Measurements from ENCODE around the gene KDM5A.
A peak's percentile ranks its signal among the peaks of the same experiment; 100 is the strongest.
"Not testable (repeated sequence)": the region's sequence is repeated elsewhere in the genome, so short reads cannot be mapped to it uniquely, and the experiment has no call there.

KDM5A gene

DNA sequence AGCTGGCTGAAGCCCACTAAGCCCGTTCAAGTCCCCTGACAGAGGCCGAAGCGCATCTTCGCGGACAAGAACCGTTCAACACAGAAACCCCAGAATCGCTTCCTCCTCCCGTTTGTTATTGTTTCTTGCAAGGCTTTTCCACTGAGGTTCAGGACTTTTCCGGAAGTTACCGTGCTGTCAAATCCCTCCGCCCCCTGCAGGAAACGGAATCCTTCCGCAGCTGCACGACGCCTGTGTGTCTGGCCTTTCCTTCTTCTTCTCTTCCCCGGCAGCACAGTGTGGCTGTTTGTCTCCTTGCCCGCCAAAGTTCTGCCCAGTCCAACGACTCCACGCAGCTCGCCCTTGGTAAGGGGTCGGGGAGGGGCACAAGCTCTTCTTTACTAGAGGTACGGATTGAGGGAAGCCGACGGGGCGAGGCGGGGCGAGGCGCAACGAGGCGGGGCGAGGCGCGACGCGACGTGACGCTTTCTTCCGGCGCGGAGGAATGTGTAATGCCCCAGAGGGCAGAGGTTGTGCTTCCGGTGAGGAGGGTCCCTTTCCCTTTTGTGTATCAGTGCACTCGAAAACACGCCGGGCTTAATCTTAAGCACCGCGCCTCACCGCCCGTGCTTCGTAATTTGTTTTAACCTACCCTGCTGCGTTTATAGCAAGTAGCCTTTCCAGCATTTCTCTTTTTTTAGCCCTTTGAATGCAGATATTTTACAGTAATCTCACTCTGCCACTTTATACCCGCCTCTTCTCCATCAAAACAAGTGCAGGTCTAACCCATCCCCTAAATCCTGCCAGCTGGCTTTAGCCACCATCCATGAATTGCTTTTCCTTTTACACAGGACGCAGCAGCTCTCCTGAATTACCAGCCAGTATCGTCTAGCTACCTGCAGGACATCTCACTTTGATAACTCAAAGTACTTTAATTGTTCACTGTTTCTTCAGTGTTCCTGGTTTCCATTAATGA, at the start of gene KDM5A:
Gene KDM5A (minus strand): TSS at position 179 of the 955 bp plus-strand sequence. CDS start 229 bp downstream, outside the sequence.
- peak within 1 kb of the TSS; percentile 97 for H3K4me3 ChIP-seq (ENCODE audit: low read depth, low read length)
- H3K9me3 ChIP-seq (ENCODE audit: control insufficient read depth, insufficient read depth, low read length) = no peaks in the 10 kb centered on the region
- no peaks in the 10 kb centered on the region for H3K27me3 ChIP-seq (ENCODE audit: control insufficient read depth, insufficient read depth, low read length)
- H3K27ac ChIP-seq (ENCODE audit: low read depth, low read length) = peak within 1 kb of the TSS; percentile 98
- H3K36me3 ChIP-seq (ENCODE audit: control insufficient read depth, insufficient read depth, low read length) = peaks cover 10% of the 10 kb centered on the region
- peaks cover 8% of the 10 kb centered on the region; the same call in 1 of the 2 replicates for H3K4me1 ChIP-seq (ENCODE audit: control insufficient read depth, insufficient read depth, low read length)
- H3K9ac ChIP-seq (ENCODE audit: low read depth, low read length) = peak within 1 kb of the TSS; percentile 93

DNA sequence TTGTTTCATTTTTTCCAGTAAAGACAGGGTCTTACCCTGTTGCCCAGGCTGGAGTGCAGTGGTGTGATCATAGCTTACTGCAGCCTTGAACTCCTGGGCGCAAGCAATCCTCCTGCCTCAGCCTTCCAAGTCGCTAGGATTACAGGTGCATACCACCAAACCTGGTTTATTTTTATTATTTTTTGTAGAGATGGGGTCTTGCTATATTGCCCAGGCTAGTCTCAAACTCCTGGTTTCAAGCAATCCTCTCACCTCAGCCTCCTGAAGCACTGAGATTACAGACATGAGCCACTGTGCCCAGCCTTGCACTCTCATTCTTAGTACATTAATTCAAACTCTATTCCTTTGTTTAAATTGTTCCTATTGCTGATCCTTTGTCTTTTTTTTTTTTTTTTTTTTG, 46.6 kb upstream of the KDM5A start:
- H3K36me3 ChIP-seq (ENCODE audit: control insufficient read depth, insufficient read depth, low read length) = peaks cover 87% of the 10 kb centered on the region
- not testable (repeated sequence) for H3K27ac ChIP-seq (ENCODE audit: low read depth, low read length); H3K9me3 ChIP-seq (ENCODE audit: control insufficient read depth, insufficient read depth, low read length); H3K9ac ChIP-seq (ENCODE audit: low read depth, low read length); H3K27me3 ChIP-seq (ENCODE audit: control insufficient read depth, insufficient read depth, low read length); H3K4me1 ChIP-seq (ENCODE audit: control insufficient read depth, insufficient read depth, low read length); H3K4me3 ChIP-seq (ENCODE audit: low read depth, low read length)

DNA sequence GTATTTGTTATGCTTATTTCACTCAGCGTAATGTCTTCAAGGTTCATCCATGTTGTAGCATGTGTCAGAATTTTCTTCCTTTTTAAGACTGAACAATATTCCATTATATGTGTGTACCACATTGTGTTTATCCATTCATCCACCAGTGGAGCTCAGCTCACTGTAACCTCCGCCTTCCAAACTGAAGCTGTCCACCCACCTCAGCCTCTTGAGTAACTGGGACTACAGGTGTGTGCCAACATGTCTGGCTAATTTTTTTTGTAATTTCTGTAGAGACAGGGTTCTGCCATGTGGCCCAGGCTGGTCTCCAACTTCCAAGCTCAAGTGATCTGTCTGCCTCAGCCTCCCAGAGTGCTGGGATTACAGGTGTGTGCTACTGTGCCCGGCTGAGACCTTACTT, 33.4 kb upstream of the KDM5A start:
- H3K27me3 ChIP-seq (ENCODE audit: control insufficient read depth, insufficient read depth, low read length) = no peaks in the 10 kb centered on the region
- H3K9me3 ChIP-seq (ENCODE audit: control insufficient read depth, insufficient read depth, low read length) = no peaks in the 10 kb centered on the region
- H3K4me3 ChIP-seq (ENCODE audit: low read depth, low read length) = no peak overlapping the region
- H3K4me1 ChIP-seq (ENCODE audit: control insufficient read depth, insufficient read depth, low read length) = no peaks in the 10 kb centered on the region
- peaks cover 64% of the 10 kb centered on the region for H3K36me3 ChIP-seq (ENCODE audit: control insufficient read depth, insufficient read depth, low read length)
- no peak overlapping the region for H3K9ac ChIP-seq (ENCODE audit: low read depth, low read length)
- no peak overlapping the region for H3K27ac ChIP-seq (ENCODE audit: low read depth, low read length)

DNA sequence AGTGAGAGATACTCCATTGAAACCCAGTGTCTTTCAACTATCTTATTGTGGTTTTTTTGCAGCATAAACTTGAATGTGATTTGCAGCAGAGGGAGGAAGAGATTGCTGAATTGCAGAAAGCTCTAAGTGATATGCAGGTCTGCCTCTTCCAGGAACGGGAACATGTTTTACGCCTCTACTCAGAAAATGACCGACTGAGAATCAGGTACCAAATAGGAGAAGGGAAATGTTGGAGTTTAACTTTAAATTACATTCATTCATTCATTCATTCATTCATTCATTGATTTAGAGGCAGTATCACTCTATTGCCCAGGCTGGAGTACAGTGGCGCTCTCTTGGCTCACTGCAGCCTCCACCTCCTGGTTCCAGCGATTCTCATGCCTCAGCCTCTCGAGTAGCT, 29.3 kb upstream of the KDM5A start:
- Histone ChIP-seq H3K9me3 (ENCODE audit: control insufficient read depth, insufficient read depth, low read length) (no peaks in the 10 kb centered on the region), H3K27me3 (ENCODE audit: control insufficient read depth, insufficient read depth, low read length) (no peaks in the 10 kb centered on the region), H3K9ac (ENCODE audit: low read depth, low read length) (no peak overlapping the region), H3K4me1 (ENCODE audit: control insufficient read depth, insufficient read depth, low read length) (no peaks in the 10 kb centered on the region), H3K36me3 (ENCODE audit: control insufficient read depth, insufficient read depth, low read length) (peaks cover 59% of the 10 kb centered on the region), H3K4me3 (ENCODE audit: low read depth, low read length) (no peak overlapping the region), H3K27ac (ENCODE audit: low read depth, low read length) (no peak overlapping the region)

DNA sequence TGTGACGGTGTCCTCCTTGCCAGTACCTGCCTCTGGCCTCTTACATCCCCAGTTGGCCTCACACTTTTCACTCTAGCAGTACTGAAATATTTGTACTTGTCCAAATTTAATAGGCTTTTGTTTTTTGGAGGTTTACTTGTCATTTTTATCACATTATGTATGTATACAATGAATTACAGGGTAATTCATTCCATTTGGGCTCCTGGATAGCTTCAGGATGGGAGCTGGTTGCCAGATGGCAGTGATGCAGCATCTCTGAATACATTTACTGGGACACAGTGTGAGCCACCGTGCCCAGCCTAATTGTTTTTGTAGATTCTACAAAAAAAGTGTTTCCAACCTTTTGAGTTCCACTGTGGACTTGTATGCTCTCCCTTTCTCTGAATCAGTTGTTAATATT, 25.7 kb upstream of the KDM5A start:
- H3K9ac ChIP-seq (ENCODE audit: low read depth, low read length) = no peak overlapping the region
- peaks cover 76% of the 10 kb centered on the region for H3K36me3 ChIP-seq (ENCODE audit: control insufficient read depth, insufficient read depth, low read length)
- H3K27me3 ChIP-seq (ENCODE audit: control insufficient read depth, insufficient read depth, low read length) = no peaks in the 10 kb centered on the region
- no peaks in the 10 kb centered on the region for H3K9me3 ChIP-seq (ENCODE audit: control insufficient read depth, insufficient read depth, low read length)
- no peak overlapping the region for H3K27ac ChIP-seq (ENCODE audit: low read depth, low read length)
- no peaks in the 10 kb centered on the region for H3K4me1 ChIP-seq (ENCODE audit: control insufficient read depth, insufficient read depth, low read length)
- H3K4me3 ChIP-seq (ENCODE audit: low read depth, low read length) = no peak overlapping the region

DNA sequence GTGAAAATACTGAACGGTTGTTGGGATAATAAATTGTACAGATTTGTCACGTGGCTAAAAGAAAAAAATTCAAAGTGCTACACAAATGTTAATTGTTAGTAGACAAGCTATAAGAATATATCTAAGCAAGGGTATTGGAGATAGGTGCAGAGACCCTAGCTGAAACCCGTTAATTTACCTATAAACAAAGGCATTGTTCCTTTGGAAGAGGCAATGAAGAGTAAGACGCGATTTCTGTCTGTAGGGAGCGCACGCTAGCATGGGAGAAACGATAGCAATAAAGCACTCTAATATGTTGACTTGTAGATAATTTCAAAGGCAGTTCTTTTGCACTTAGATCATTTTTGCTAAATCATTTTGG, 12.9 kb upstream of the KDM5A start:
- Histone ChIP-seq H3K9ac (ENCODE audit: low read depth, low read length) (peak overlapping the region; percentile 90), H3K4me3 (ENCODE audit: low read depth, low read length) (peak overlapping the region; percentile 99), H3K27me3 (ENCODE audit: control insufficient read depth, insufficient read depth, low read length) (no peaks in the 10 kb centered on the region), H3K9me3 (ENCODE audit: control insufficient read depth, insufficient read depth, low read length) (no peaks in the 10 kb centered on the region), H3K36me3 (ENCODE audit: control insufficient read depth, insufficient read depth, low read length) (peaks cover 30% of the 10 kb centered on the region), H3K27ac (ENCODE audit: low read depth, low read length) (peak overlapping the region; percentile 86), H3K4me1 (ENCODE audit: control insufficient read depth, insufficient read depth, low read length) (0 out of 2 replicates have a peak, but pooled peaks cover 7% of the 10 kb centered on the region)

DNA sequence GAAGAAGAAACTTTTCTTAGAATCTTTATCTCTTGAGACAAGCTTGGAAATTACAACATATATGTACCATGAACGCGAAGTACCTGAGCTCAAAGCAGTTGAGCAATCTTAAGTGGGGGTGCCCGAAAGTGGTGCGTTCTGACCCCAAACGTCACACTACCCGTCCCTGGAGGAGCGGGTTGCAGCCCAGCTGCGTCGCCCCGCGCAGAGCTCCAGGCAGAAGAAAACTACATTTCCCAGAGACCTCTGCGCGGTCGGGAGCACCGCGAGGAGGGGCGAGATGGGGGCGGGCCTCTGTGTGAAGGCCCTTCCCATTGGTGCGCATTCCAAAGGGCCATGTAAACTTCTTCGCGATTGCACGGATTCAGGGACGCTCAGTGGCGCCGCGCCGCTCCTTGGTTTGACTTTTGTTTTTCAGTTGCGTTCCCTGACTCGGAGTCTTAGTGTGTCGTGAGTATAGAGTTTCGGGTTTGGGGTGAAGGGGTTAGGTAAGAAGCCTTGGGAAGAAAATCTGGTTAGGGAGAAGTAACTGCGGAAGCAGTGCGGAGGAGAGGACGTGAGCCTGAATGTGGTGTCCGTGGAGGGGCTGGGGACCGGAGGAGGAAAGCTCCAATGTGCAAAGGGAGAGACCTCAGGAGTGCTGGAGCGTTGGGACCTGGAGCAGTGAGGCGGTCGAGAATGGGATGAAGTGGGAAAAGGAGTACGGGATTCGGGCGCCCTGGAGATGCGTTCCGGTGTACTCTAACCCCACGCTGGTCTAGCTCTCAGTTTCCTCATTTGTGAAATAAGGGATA, 12.3 kb upstream of the KDM5A start, which contains the start of gene CCDC77:
Gene CCDC77 (plus strand): TSS at position 410 of the 794 bp plus-strand sequence. CDS start 7,740 bp downstream, outside the sequence.
- Histone ChIP-seq H3K36me3 (ENCODE audit: control insufficient read depth, insufficient read depth, low read length) (peaks cover 24% of the 10 kb centered on the region), H3K27ac (ENCODE audit: low read depth, low read length) (peak within 1 kb of the TSS; percentile 86), H3K4me3 (ENCODE audit: low read depth, low read length) (peak within 1 kb of the TSS; percentile 99), H3K9ac (ENCODE audit: low read depth, low read length) (peak within 1 kb of the TSS; percentile 90), H3K9me3 (ENCODE audit: control insufficient read depth, insufficient read depth, low read length) (no peaks in the 10 kb centered on the region), H3K27me3 (ENCODE audit: control insufficient read depth, insufficient read depth, low read length) (no peaks in the 10 kb centered on the region), H3K4me1 (ENCODE audit: control insufficient read depth, insufficient read depth, low read length) (0 out of 2 replicates have a peak, but pooled peaks cover 7% of the 10 kb centered on the region)

DNA sequence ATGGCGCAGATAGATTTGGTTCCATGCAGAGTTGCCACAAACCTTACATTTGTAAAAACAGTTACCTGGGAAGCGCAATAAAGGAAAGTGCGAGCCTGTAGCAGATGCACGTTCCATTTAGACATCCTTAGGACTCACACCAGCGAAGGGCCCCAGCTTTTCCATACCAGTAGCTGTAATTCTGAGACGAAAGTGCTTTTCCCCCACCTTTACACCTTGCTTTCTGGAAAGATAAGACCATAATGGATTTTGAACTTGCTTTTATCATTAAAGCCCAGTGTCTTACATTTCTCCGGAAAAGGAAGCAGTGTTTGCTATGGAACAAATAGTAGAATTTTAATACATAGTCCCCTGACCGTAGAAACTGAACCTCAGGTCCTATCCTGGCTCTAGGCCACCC, 11.7 kb upstream of the KDM5A start:
- H3K27ac ChIP-seq (ENCODE audit: low read depth, low read length) = no peak overlapping the region
- H3K36me3 ChIP-seq (ENCODE audit: control insufficient read depth, insufficient read depth, low read length) = peaks cover 18% of the 10 kb centered on the region
- 0 out of 2 replicates have a peak, but pooled peaks cover 7% of the 10 kb centered on the region for H3K4me1 ChIP-seq (ENCODE audit: control insufficient read depth, insufficient read depth, low read length)
- no peaks in the 10 kb centered on the region for H3K27me3 ChIP-seq (ENCODE audit: control insufficient read depth, insufficient read depth, low read length)
- peak overlapping the region; percentile 99 for H3K4me3 ChIP-seq (ENCODE audit: low read depth, low read length)
- no peak overlapping the region for H3K9ac ChIP-seq (ENCODE audit: low read depth, low read length)
- no peaks in the 10 kb centered on the region for H3K9me3 ChIP-seq (ENCODE audit: control insufficient read depth, insufficient read depth, low read length)

DNA sequence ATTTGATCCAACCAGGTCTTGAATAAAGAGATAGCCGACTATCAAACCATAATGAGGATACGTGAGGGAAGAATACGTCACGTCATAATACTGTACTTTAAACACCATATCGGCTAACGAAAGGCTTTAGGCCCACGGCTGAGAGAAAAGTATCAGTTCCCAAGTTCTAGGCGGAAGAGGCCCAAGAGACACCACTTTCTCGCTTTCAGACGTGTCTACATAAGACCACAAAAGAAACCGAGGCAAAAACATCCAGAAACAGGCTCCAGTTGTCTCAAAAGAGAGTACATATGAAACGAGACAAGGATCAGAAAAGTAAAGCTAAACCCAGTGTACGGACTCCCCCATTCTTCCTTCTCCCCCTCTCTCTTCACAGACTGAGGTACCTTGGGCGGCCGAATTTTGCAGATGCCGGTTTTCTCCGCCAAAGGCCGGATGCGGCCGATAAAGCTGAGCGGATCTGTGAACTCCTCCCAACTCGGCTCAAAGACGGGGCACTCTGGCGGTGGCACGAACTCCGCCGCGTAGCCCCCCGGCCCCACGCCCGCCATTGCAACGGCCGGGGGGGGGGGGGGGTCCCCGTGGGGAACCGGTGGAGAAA, 479 bp downstream of the KDM5A start:
- Histone ChIP-seq H3K4me3 (ENCODE audit: low read depth, low read length) (peak overlapping the region; percentile 97), H3K9me3 (ENCODE audit: control insufficient read depth, insufficient read depth, low read length) (no peaks in the 10 kb centered on the region), H3K36me3 (ENCODE audit: control insufficient read depth, insufficient read depth, low read length) (peaks cover 18% of the 10 kb centered on the region), H3K4me1 (ENCODE audit: control insufficient read depth, insufficient read depth, low read length) (peaks cover 8% of the 10 kb centered on the region; the same call in 1 of the 2 replicates), H3K27me3 (ENCODE audit: control insufficient read depth, insufficient read depth, low read length) (no peaks in the 10 kb centered on the region), H3K9ac (ENCODE audit: low read depth, low read length) (peak overlapping the region; percentile 80), H3K27ac (ENCODE audit: low read depth, low read length) (peak overlapping the region; percentile 98)

DNA sequence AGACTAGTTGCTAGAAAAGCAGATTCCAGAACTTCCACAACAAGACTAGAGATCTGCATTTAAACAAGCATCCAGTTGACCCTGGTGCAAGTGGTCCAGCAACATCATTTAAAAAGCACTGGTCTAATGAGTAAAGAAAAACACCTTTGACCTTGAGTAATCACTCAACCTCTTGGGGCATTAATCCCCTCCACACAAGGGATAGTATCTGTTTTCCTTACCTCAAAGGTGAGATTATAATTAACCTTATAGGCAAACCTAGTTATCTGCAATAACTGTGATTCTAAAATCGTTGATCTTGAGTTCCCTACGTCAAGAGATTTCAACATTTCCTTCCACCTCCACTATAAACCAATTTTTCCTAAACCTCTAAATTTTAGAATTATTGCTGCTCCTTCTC, 1.1 kb downstream of the KDM5A start:
- Histone ChIP-seq H3K9ac (ENCODE audit: low read depth, low read length) (peak overlapping the region; percentile 80; the same call in 1 of the 2 replicates), H3K27ac (ENCODE audit: low read depth, low read length) (peak overlapping the region; percentile 98), H3K27me3 (ENCODE audit: control insufficient read depth, insufficient read depth, low read length) (no peaks in the 10 kb centered on the region), H3K4me3 (ENCODE audit: low read depth, low read length) (peak overlapping the region; percentile 97), H3K36me3 (ENCODE audit: control insufficient read depth, insufficient read depth, low read length) (peaks cover 24% of the 10 kb centered on the region), H3K9me3 (ENCODE audit: control insufficient read depth, insufficient read depth, low read length) (no peaks in the 10 kb centered on the region), H3K4me1 (ENCODE audit: control insufficient read depth, insufficient read depth, low read length) (peaks cover 8% of the 10 kb centered on the region; the same call in 1 of the 2 replicates)
